K562 (cell line): Measurements from ENCODE around the gene GAB2. TPM values are rescaled to one million over a fixed set of nuclear protein-coding genes. Genes with fewer than 3 reads are reported as not detected.
A peak's percentile ranks its signal among the peaks of the same experiment; 100 is the strongest.

Source experiments
- REST ChIP-seq, 2 experiments: fragments of 450-650 bp; formaldehyde crosslinking in 1 of 2; IDR thresholded peaks; 2 replicates each; pipeline versions ENCODE4 v1.4.0 to v1.6.1; 2014 to 2020; ENCODE audit warnings: mild to moderate bottlenecking in 2 of 2, borderline replicate concordance in 1 of 2, low read depth in 1 of 2
- polyA plus RNA-seq, 8 experiments: library from polyadenylated mRNA; depleted of rRNA in 4 of 8; stranded (reverse) in 5 of 8; unstranded in 3 of 8; fragments of >200 nt; fragmentation: Nextera tagmentation in 2 of 8; fragmentation: Illumina TruSeq in 1 of 8; extraction: Ambion mirVana in 2 of 8; extraction: Trizol in 1 of 8; gene quantifications; 2 replicates each; pipeline versions ENCODE4 v1.2.1 to v1.2.3, GENCODE V29; 2011 to 2014; ENCODE audit warnings: inconsistent platforms in 1 of 8, missing spikeins in 1 of 8
- total RNA-seq, 7 experiments: library from RNA; depleted of rRNA in 6 of 7; stranded (reverse); fragments of >200 nt in 6 of 7; fragmentation: Illumina TruSeq in 2 of 7; extraction: Trizol in 2 of 7; gene quantifications; 2 replicates each; pipeline versions ENCODE4 v1.2.1 to v1.2.3, GENCODE V29; 2011 to 2021; ENCODE audit warnings: low replicate concordance in 1 of 7

The GAB2 gene
- total and polyA plus RNA-seq, 9 of the 15 experiments (the other 6 are each of a cell fraction or from before 2014, with no cell fraction given): 2.3 to 35.2 (median 16.1) TPM

DNA sequence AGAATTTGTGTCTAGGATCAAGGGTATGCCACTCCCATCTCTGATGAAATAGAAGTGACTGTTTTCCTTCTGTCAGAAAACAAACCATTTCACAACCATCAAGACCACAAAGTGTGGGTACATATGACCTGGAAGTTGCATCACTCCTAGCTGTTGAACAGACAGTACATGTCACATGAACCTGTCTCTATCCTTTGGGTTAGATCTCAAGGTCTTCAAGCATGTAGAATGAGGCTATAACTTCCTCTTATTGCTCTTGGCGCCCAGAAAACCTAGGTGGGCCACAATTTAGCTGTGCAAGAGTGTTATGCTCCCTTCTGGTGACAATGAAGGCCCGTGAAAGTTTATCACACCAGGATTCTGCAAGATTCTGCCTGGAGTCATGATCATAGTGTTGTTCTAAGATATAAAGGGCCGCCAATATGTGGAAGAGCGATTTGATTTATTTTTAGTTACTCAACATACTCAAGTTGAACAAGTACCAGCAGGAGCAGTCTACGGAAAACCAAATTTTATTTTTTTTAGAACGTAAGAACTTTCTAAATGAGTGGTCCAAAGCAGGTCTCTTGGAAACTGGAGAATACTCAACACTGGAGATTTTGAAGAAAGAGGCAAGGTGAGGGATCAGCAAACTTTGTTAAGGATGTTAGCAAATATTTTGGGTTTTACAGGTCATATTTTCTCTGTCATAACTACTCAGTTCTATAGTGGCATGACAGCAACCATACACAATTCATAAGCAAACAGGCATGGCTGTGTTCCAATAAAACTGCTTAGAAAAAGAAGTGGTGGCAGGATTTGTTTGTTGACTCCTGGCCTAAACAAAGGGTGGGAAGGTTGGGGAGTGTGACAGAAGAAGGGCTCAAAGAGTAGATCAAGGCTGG lies 127.1 kb downstream of the GAB2 start (continued):
- peak; percentile 52; the same call in 1 of the 2 replicates for TF ChIP-seq REST (IDR thresholded peaks at IDR 0.05; ENCODE audit: borderline replicate concordance)
- TF ChIP-seq REST (CRISPR knock-in tag; IDR thresholded peaks at IDR 0.05; ENCODE audit: low read depth): no peak; the same call in 1 of the 2 replicates
- TF ChIP-seq, all 486 proteins: peak for 164
